A549 (cell line): ENCODE measurements around the gene RUSF1. TPM values are rescaled to one million over a fixed set of nuclear protein-coding genes. Genes with fewer than 3 reads are reported as not detected.

Experiments used
- ATAC-seq, 2 experiments: fragments of 200-7000 bp in 1 of 2; fragments of >200 bp in 1 of 2; cut with Nextera tagmentation in 1 of 2; cut with Tn5 transposase in 1 of 2; 3 replicates each; pipeline versions ENCODE4 v1.8.0 to v1.9.1; 2018 to 2020; ENCODE audit warnings: mild to moderate bottlenecking in 1 of 2, moderate library complexity in 1 of 2
- CTCF ChIA-PET: fragments of 300-600 bp; sonication (Branson Sonifier 250); formaldehyde crosslinking; extraction: SDS; loops from one replicate; lab custom pipeline; 2021; ENCODE audit warnings: antibody characterized with exemption, inconsistent platforms; lab: Yijun Ruan, JAX
- POLR2A ChIA-PET: fragments of 350-600 bp; formaldehyde crosslinking; extraction: SDS; loops from one replicate; lab custom pipeline; 2021; ENCODE audit warnings: antibody characterized with exemption, inconsistent platforms; lab: Yijun Ruan, JAX
- DNase-seq, 2 experiments: peaks; one replicate each; pipeline versions ENCODE4 v3.0.0 to v3.0.0-alpha.2; 2011 to 2016; ENCODE audit warnings: low read depth in 1 of 2, low spot score in 1 of 2
- FAIRE-seq: peaks from 2 replicates; lab custom pipeline; 2011; peaks lifted over from hg19 to GRCh38; lab: Jason Lieb, UNC
- H3K27ac ChIP-seq, 2 experiments: fragments of >200 bp; sonication (Bioruptor Twin); formaldehyde crosslinking; 3 replicates each; pipeline ENCODE4 v1.5.1; 2016 to 2017
- H3K4me1 ChIP-seq: fragments of >200 bp; sonication (Bioruptor Twin); formaldehyde crosslinking; 3 replicates; pipeline ENCODE4 v1.6.1; 2016
- H3K4me2 ChIP-seq: fragments of >200 bp; sonication (Bioruptor Twin); formaldehyde crosslinking; 3 replicates; pipeline ENCODE4 v1.6.1; 2016
- H3K4me3 ChIP-seq: fragments of >200 bp; sonication (Bioruptor Twin); formaldehyde crosslinking; 3 replicates; pipeline ENCODE4 v1.5.1; 2016
- H3K9me3 ChIP-seq: fragments of >200 bp; sonication (Bioruptor Twin); formaldehyde crosslinking; 3 replicates; pipeline ENCODE4 v1.6.1; 2016
- ATOH8 ChIP-seq: fragments of 250-450 bp; sonication (Bioruptor Pico); IDR thresholded peaks from 2 replicates; pipeline ENCODE4 v1.5.0; 2020; ENCODE audit warnings: low read depth, mild to moderate bottlenecking, moderate library complexity
- CBX2 ChIP-seq: fragments of 200-600 bp; sonication (generic); IDR thresholded peaks from 2 replicates; pipeline ENCODE4 v1.6.1; 2016; ENCODE audit warnings: low read depth, mild to moderate bottlenecking, borderline replicate concordance
- CTCF ChIP-seq: fragments of >200 bp; sonication (Bioruptor Twin); formaldehyde crosslinking; IDR thresholded peaks from 3 replicates; pipeline ENCODE4 v1.5.1; 2016
- E2F6 ChIP-seq: IDR thresholded peaks from 2 replicates; pipeline ENCODE4 v1.6.1; 2012; ENCODE audit warnings: low read depth, borderline replicate concordance
- EHMT2 ChIP-seq: fragments of 200-600 bp; sonication (generic); IDR thresholded peaks from 2 replicates; pipeline ENCODE4 v1.6.1; 2016; ENCODE audit warnings: antibody characterized with exemption, low read depth, mild to moderate bottlenecking, moderate library complexity
- EP300 ChIP-seq, 2 experiments: fragments of >200 bp; sonication (Bioruptor Twin); formaldehyde crosslinking; IDR thresholded peaks; 2 replicates in 1 of 2; 3 replicates in 1 of 2; pipeline ENCODE4 v1.6.1; 2016 to 2017
- FOXS1 ChIP-seq: fragments of 250-450 bp; sonication (Bioruptor Pico); IDR thresholded peaks from 2 replicates; pipeline ENCODE4 v1.5.0; 2020; ENCODE audit warnings: mild to moderate bottlenecking, moderate library complexity
- GATA3 ChIP-seq: IDR thresholded peaks from 2 replicates; pipeline ENCODE4 v1.6.1; 2012; ENCODE audit warnings: borderline replicate concordance
- HDAC2 ChIP-seq: fragments of 200-600 bp; sonication (generic); IDR thresholded peaks from 2 replicates; pipeline ENCODE4 v1.6.1; 2016
- HOXB5 ChIP-seq: fragments of 250-450 bp; sonication (Bioruptor Pico); IDR thresholded peaks from 2 replicates; pipeline ENCODE4 v1.5.0; 2020; ENCODE audit warnings: mild to moderate bottlenecking, moderate library complexity
- MYC ChIP-seq: IDR thresholded peaks from 2 replicates; pipeline ENCODE4 v1.6.1; 2012; ENCODE audit warnings: mild to moderate bottlenecking, inconsistent platforms, low read length, improper control_type of control experiment, borderline replicate concordance
- NPAS2 ChIP-seq: fragments of 250-450 bp; sonication (Bioruptor Pico); IDR thresholded peaks from 2 replicates; pipeline ENCODE4 v1.8.0; 2022; ENCODE audit warnings: mild to moderate bottlenecking, moderate library complexity, borderline replicate concordance
- NR3C1 ChIP-seq: fragments of >200 bp; sonication (Bioruptor Twin); formaldehyde crosslinking; IDR thresholded peaks from 3 replicates; pipeline ENCODE4 v1.6.1; 2017
- REST ChIP-seq: fragments of 200-600 bp; sonication (generic); IDR thresholded peaks from 2 replicates; pipeline ENCODE4 v1.6.1; 2016; ENCODE audit warnings: antibody characterized with exemption, mild to moderate bottlenecking, moderate library complexity
- RFX5 ChIP-seq: fragments of 450-650 bp; IDR thresholded peaks from 2 replicates; pipeline ENCODE4 v1.7.1; 2014; ENCODE audit warnings: antibody characterized with exemption, mild to moderate bottlenecking, moderate library complexity
- SREBF2 ChIP-seq: fragments of 450-650 bp; IDR thresholded peaks from 2 replicates; pipeline ENCODE4 v1.6.1; 2014; ENCODE audit warnings: mild to moderate bottlenecking, moderate library complexity
- WGBS: methylation state at CpG from one replicate; pipeline ENCODE4 v1.1.6; 2017; ENCODE audit errors: missing lambda C conversion rate; 5-methylcytosine and 5-hydroxymethylcytosine counted together
- polyA plus RNA-seq, 4 experiments: library from polyadenylated mRNA; depleted of rRNA in 3 of 4; stranded (reverse); fragments of >200 nt; fragmentation: RNase III in 1 of 4; extraction: RNeasy Plus Mini Kit Qiagen cat#74134 plus additional on column Dnase treatment in 1 of 4; gene quantifications; 2 replicates in 3 of 4; 3 replicates in 1 of 4; pipeline ENCODE4 v1.2.3, GENCODE V29; 2011 to 2017

The RUSF1 gene
- polyA plus RNA-seq, 2 of the 4 experiments (the other 2 are of a cell fraction): 27.8 to 35.3 TPM

- no peak overlapping the region for H3K4me3 ChIP-seq
- ChIA-PET POLR2A (interaction anchor here (1.3 to 2.4 kb wide), 2 partner anchors 9 to 21 kb away, joined by 4 to 9 read pairs; partner anchors contain the start of gene ARMC5), CTCF (interaction anchor here (0.8 to 1.7 kb wide), 3 partner anchors 20 to 29 kb away, joined by 3 to 5 read pairs (median 3); no protein-coding TSS in a partner anchor)
- DNase-seq (no peak), ATAC-seq (no peak), FAIRE-seq (no peak)
- peaks cover 10% of the 10 kb centered on the region; the same call in 2 of the 3 replicates for H3K4me1 ChIP-seq
- no peak overlapping the region for H3K4me2 ChIP-seq
- H3K27ac ChIP-seq: no peak overlapping the region
- TF ChIP-seq CBX2 (no peak), MYC (no peak), ATOH8 (CRISPR knock-in tag) (no peak), HOXB5 (CRISPR knock-in tag) (no peak)
- TF ChIP-seq, all 56 proteins: peak for 0
- 68% methylated on average over 7 of the region's 7 CpGs for WGBS
- no peaks in the 10 kb centered on the region for H3K9me3 ChIP-seq
Observed at GRCh38 chr16:31480851-31481536, 27.2 kb downstream of the RUSF1 start.

GRCh38 chr16:31479751-31480150 lies 28.4 kb downstream of the RUSF1 start:
- TF ChIP-seq FOXS1 (CRISPR knock-in tag): no peak
- TF ChIP-seq SREBF2: no peak
- no peak for TF ChIP-seq NR3C1
- TF ChIP-seq RFX5: no peak
- TF ChIP-seq GATA3: no peak
- no peak for TF ChIP-seq NPAS2
- TF ChIP-seq CTCF: no peak
- no peak for TF ChIP-seq REST
- TF ChIP-seq EP300 (IDR thresholded peaks at IDR 0.05): no peak
- no peak for TF ChIP-seq HDAC2
- no peak for TF ChIP-seq EHMT2
- TF ChIP-seq E2F6: no peak
- H3K9me3 ChIP-seq: no peaks in the 10 kb centered on the region
- no peak overlapping the region for H3K4me3 ChIP-seq
- H3K27ac ChIP-seq: no peak overlapping the region
- DNase-seq: no peak
- WGBS: 92% methylated on average over 9 of the region's 9 CpGs
- ATAC-seq: no peak
- ChIA-PET CTCF (interaction anchor here (1.1 to 1.7 kb wide), 2 partner anchors 10 to 19 kb away, joined by 4 to 5 read pairs; no protein-coding TSS in a partner anchor), POLR2A (interaction anchor here (1.3 to 2.3 kb wide), 2 partner anchors 10 to 20 kb away, joined by 4 to 11 read pairs; partner anchors contain the start of gene ARMC5)
- no peak overlapping the region for H3K4me2 ChIP-seq
- no peak for FAIRE-seq
- H3K4me1 ChIP-seq: peaks cover 8% of the 10 kb centered on the region; the same call in 2 of the 3 replicates
